AG09319 (cell line): Measurements from ENCODE around the gene GALNT9.

Experiments
- DNase-seq: peaks from one replicate; pipeline ENCODE4 v3.0.0-alpha.2; 2010; ENCODE audit warnings: low read depth; ENCODE audit errors: extremely low read depth
- TF ChIP-seq, protein P1 (sequence below): IDR thresholded peaks from 2 replicates; pipeline ENCODE4 v1.5.1; 2011; ENCODE audit warnings: low read depth, mild to moderate bottlenecking, inconsistent platforms, low read length, moderate library complexity

The GALNT9 gene

GRCh38 chr12:132295101-132295526 is 34.3 kb downstream of the GALNT9 start:
- TF ChIP-seq, protein P1, sequence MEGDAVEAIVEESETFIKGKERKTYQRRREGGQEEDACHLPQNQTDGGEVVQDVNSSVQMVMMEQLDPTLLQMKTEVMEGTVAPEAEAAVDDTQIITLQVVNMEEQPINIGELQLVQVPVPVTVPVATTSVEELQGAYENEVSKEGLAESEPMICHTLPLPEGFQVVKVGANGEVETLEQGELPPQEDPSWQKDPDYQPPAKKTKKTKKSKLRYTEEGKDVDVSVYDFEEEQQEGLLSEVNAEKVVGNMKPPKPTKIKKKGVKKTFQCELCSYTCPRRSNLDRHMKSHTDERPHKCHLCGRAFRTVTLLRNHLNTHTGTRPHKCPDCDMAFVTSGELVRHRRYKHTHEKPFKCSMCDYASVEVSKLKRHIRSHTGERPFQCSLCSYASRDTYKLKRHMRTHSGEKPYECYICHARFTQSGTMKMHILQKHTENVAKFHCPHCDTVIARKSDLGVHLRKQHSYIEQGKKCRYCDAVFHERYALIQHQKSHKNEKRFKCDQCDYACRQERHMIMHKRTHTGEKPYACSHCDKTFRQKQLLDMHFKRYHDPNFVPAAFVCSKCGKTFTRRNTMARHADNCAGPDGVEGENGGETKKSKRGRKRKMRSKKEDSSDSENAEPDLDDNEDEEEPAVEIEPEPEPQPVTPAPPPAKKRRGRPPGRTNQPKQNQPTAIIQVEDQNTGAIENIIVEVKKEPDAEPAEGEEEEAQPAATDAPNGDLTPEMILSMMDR, result no peak
- no peak for DNase-seq

GRCh38 chr12:132294121-132295034 is 35.0 kb downstream of the GALNT9 start:
- DNase-seq, result no peak
- TF ChIP-seq, protein P1, result no peak

DNA sequence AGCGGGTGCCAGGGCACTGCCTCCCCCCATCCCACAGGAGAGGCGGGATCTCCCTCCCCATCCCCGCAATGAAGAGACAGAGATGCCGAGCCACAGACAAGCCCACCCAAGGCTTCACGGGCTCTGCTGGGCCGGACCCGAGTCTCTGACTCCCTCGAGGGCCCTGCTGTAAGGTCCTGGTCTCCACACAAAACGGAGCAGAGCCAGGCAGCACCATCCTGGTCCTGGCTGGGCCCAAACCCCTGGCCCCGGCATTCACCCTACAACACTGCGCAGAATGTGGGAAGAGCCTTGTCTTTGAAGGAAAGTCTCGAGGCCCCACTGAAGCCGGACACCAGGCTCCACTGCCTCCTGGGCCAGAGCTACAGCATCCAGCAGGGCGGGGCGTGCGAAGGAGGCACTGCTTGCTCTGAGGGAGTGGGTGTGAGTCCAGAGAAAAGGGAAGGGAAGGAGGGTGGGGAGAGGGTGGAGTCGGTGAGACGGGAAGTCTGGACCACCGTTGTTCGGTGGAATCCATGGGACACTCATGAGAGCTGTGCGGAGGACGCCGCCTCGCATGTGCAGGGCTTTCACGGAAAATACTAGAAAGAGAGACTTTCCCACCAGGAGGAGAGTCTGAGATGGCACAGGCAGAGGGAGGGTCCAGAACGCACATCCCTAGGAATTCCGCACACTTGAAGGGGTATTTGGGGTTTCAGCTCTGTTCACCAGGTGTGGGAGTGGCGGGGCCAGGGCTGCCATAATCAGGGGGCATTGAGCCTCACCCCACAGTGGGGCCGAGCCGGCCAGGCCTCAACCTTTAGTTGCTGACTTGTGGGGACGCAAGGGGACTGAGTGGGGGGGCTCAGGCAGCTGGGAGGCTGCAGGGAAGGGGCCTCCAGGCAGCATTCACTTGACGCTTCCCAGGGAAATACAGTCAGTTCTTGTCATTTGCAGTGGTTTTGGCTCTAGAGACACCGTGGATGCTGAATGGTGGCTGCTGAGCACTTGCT is 36.8 kb downstream of the GALNT9 start:
- no peak for DNase-seq
- TF ChIP-seq, protein P1, result no peak

DNA sequence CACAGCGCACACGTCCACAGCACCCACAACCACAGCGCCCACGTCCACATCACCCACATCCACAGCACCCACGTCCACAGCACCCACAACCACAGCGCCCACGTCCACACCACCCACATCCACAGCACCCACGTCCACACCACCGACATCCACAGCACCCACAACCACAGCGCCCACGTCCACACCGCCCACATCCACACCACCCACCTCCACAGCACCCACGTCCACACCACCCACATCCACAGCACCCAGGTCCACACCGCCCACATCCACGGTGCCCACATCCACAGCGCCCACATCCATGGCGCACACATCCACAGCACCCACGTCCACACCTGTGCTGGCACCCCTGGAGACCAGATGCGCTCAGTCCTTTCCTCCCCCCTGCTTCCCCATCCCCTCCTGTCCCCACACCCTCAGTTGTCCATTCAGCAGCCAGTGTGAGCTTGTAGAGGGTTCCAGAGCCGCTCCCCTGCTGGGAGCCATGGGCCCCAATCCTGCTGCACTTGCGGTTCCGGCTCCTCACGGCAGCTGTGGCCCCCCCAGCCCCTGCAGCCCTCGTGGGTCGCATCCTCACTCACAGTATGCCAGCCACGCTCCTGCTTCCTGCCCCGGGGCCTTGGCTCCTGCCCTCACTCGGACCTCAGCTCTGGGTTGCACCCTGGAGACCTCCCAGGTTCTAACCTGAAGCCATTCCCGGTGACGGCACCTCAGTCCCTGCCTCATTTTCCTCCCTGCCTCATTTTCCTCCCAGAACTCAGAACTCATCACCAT is 37.8 kb downstream of the GALNT9 start:
- TF ChIP-seq, protein P1, result no peak
- no peak for DNase-seq

- no peak for DNase-seq
- TF ChIP-seq, protein P1, result no peak
Observed at GRCh38 chr12:132290203-132290540, 39.2 kb downstream of the GALNT9 start.

DNA sequence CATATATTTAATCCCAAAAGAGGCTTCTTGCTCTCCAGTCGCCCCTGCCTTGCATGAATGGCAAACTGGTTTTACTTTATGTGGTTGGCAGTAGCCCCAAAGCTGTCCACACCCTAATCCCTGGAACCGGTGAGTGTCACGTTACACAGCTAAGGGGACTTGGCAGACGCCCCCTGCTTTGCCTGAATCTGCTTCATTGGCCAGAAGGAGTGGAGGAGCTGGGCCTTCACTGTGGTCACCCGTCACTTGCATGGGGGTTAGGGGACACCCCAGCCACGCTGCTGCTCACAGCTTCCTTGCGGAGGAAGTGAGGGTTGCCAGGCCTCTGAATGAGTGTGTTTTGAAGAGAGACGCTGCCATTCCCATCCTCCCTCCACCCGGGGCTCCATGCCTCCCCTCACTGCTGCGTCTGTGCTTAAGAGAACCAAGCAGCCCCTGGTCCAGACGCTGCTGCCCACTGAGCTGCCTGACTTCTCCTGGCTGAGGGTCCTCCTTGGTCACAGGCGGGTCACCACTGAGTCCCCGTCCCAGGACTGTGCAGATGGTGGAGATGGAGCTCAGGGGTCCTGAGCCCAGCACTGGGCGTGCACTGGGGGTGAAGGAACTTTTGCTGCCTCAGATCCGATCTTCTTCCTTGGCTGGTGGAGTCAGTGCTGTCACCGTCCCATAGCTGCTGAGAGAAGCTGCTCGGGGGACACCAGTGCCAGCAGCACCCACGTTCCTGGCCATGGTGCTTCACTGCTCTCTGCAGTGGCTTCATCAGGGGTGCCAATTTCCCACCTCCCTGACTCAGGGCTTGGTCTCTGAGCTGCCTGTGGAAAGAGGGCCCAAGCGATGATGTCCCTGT is 39.8 kb downstream of the GALNT9 start:
- TF ChIP-seq, protein P1, result no peak
- no peak for DNase-seq
